K562 (cell line): ENCODE data around the gene MIX23.

Experiments used
- POLR2A ChIP-seq: fragments of 450-650 bp; conservative IDR thresholded peaks from 2 replicates; pipeline ENCODE4 v1.6.1; 2016
- YY1 ChIP-seq, 3 experiments: IDR thresholded peaks; 2 replicates each; pipeline ENCODE4 v1.6.1; 2011; ENCODE audit warnings: low read length in 2 of 3, mild to moderate bottlenecking in 2 of 3, moderate library complexity in 2 of 3, borderline replicate concordance in 1 of 3, control low read depth in 1 of 3, low read depth in 1 of 3; ENCODE audit not compliant: insufficient read depth in 3 of 3, insufficient replicate concordance in 2 of 3, control insufficient read depth in 1 of 3, insufficient read length in 1 of 3; ENCODE audit errors: extremely low read depth in 1 of 3

GRCh38 chr3:122325769-122326168 lies 57.3 kb downstream of the MIX23 start:
- TF ChIP-seq POLR2A (no peak), YY1 (IDR thresholded peaks at IDR 0.05; ENCODE audit: borderline replicate concordance in 1 of 3, control insufficient read depth in 1 of 3, extremely low read depth in 1 of 3, insufficient read depth in 3 of 3, insufficient read length in 1 of 3, insufficient replicate concordance in 2 of 3, low read depth in 1 of 3, low read length in 2 of 3) (no peak)
